Left ventricle myocardium superior (tissue), 1 donor: ENCODE measurements around the gene EIF6. TPM values are rescaled to one million over a fixed set of nuclear protein-coding genes. Genes with fewer than 3 reads are reported as not detected.

ENCODE experiments used
- ATAC-seq: fragments of 200-7000 bp; cut with Tn5 transposase; one replicate; pipeline ENCODE4 v1.9.1; 2020; ENCODE audit warnings: mild to moderate bottlenecking, moderate library complexity
- DNase-seq: peaks from one replicate; pipeline ENCODE4 v3.0.0-alpha.2; 2020
- intact Hi-C: fragments of 100-400 bp; cut with micrococcal nuclease; formaldehyde crosslinking; loops from one replicate; pipeline ENCODE4 v1.11.0; 2022
- total RNA-seq: library from RNA; stranded (reverse); fragmentation: NEBNext Ultra II Directional; extraction: Animal tissue kit (Norgen Biotek cat#: 25700); gene quantifications from one replicate; pipeline ENCODE4 v1.2.1, GENCODE V29; 2021
- donor health status: DM: no; HTN: yes; CAD: no; lungs with severe emphysema.

Gene EIF6
- total RNA-seq, 1 donor from 2014 or later: 34.6 TPM

- DNase-seq (no peak), ATAC-seq (peak; percentile 4)
- intact Hi-C loops: no loop called here
These were observed 627 bp upstream of the EIF6 start for GRCh38 chr20:35284992-35285805.

GRCh38 chr20:35283441-35284266, 918 bp downstream of the EIF6 start:
- ATAC-seq (no peak), DNase-seq (no peak)

DNA sequence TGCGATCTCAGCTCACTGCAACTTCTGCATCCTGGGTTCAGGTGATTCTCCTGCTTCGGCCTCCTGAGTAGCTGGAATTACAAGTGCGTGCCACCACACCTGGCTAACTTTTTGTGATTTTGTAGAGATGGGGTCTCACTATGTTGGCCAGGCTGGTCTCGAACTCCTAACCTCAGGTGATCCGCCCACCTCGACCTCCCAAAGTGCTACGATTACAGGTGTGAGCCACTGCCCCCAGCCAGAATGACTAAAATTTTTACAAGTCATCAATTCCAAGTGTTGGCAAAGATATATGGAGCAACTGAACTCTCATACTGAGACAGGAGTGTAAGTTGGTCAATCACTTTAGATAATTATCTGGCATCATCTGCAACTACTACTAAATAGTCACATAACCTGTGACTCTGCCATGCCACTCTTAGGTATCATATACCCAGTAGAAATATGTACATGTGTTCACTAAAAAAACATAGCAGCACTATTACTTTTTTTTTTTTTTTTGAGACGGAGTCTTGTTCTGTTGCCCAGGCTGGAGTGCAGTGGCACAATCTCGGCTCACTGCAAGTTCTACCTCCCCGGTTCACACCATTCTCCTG, 3.0 kb downstream of the EIF6 start:
- ATAC-seq (no peak), DNase-seq (no peak)
- intact Hi-C loops: no loop called here

More at GRCh38 chr20:35283441-35284266, 918 bp downstream of the EIF6 start:
- intact Hi-C loops: no loop called here

DNA sequence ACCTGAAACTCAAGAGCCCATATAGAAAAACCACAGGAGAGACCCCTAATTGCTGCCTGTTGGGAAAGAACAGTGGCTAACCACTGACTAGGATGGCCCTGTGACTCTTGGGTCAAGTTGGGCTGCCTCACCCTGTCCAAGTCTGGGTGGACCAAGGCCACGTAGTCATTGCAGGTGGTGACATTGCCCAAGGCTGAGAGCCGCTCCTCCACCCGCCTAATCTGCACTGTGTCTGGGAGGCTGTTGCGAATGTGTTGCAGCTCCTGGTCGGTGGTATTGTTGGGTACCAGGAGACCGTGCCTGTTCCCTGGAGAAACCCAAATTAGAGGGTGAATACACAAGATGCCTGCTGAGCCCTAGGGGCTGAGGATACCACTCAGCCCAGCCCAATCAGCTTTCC, 4.0 kb downstream of the EIF6 start:
- intact Hi-C loops: no loop called here
- ATAC-seq: no peak
- DNase-seq: no peak

DNA sequence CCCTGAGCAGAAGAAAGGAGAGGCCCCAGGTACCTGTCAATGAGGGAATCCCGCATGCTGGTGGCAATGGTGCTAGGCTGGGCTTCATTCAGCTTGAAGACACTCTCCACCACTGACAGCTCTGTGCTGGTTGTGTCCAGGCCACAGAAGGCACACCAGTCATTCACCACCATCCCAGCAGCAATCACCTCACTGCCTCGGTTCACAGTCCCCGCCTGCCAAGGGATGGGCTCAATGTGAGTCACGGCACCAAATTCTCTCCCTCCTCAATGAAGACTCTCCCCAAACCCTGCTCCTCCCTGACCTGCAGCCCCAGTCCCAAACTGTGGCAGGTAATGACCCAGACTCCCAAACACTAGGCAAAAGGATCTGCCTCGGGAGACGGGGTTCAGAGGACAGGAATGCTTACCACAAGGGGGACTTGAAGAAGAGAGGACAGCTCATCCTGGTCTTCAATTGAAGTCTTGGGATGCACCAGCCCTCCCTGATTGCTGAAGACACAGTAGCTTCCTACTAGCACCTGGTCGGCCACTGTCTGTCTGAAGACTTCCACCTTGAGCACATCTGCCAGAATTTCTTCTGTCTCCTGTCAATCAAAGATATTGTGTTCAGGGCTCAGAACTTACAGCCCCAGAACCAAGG, 4.9 kb downstream of the EIF6 start:
- DNase-seq (no peak), ATAC-seq (no peak)
- intact Hi-C loops: no loop called here

GRCh38 chr20:35279040-35279439, 5.5 kb downstream of the EIF6 start:
- intact Hi-C loops: no loop called here
- DNase-seq: no peak
- ATAC-seq: no peak

- intact Hi-C loops: no loop called here
- peak; percentile 96 for DNase-seq
- ATAC-seq: peak; percentile 95
These were observed 6.8 kb downstream of the EIF6 start, which contains the start of gene MMP24OS for GRCh38 chr20:35277531-35278395. TSS of gene MMP24OS (minus strand) at chr20:35278122. CDS start at chr20:35277929, 193 bp downstream.

DNA sequence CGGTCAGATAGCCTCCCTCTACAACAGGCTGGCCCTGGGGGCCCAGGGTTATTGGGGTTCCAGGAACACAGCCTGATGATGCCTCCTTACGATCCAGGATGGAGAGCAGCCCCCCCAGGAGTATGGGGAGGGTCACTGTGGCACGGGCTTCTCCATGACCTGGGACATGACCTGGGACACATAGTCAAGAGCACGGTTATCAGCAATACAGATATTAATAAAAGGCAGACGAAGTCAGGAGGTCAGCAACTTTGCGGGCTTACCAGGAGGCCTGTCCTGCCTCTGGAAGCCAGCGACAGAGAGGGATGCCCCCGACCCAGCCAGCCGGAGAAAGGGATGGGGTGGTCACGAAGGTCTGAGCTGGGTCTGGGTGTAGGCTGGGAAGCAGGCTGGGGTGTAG, 7.4 kb downstream of the EIF6 start:
- intact Hi-C loops: no loop called here
- ATAC-seq (no peak), DNase-seq (no peak)

- intact Hi-C loops: no loop called here
- DNase-seq: no peak
- no peak for ATAC-seq
These were observed 8.2 kb downstream of the EIF6 start for GRCh38 chr20:35276408-35276807.

- no peak for ATAC-seq
- no peak for DNase-seq
- intact Hi-C loops: no loop called here
These were observed 8.8 kb downstream of the EIF6 start for GRCh38 chr20:35275741-35276251.

- no peak for DNase-seq
- intact Hi-C loops: no loop called here
- ATAC-seq: no peak
These were observed 10.1 kb downstream of the EIF6 start for GRCh38 chr20:35274172-35275092.

DNA sequence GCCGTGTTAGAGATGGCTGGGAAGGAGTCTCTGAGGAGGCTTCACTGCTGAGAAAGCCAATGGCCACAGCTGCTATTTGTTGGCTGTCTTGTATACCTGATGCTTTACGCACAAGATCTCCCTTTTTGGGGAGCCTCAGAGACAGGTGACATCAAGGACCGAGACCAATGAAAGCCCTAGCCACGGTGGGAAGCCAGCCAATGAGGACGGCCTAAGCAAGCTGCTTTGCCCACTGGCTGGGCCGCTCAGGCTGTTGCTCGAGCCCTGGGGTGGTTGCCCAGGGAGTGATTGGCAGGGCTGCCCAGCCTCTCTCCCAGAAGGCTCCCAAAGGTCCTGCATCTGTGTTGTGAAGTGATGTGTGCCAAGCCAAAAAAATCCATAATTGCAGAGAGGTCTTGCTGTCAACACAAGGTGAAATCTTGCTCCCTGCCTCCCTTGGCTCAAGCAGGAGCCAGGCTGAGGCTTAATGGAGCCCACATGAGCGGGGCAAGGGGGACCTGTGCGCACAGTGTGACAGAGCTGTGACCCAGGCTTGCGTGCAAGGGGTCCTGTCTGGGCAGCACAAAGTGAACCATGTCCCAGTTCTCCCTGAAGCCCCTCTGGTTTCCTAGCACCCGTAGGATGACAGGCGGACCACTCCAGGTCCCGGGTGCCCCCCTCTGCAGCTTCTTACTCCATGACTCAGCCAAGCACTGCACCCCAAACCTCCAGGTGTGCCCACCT, 11.0 kb downstream of the EIF6 start:
- intact Hi-C loops: no loop called here
- ATAC-seq (peak; percentile 6), DNase-seq (peak; percentile 69)

DNA sequence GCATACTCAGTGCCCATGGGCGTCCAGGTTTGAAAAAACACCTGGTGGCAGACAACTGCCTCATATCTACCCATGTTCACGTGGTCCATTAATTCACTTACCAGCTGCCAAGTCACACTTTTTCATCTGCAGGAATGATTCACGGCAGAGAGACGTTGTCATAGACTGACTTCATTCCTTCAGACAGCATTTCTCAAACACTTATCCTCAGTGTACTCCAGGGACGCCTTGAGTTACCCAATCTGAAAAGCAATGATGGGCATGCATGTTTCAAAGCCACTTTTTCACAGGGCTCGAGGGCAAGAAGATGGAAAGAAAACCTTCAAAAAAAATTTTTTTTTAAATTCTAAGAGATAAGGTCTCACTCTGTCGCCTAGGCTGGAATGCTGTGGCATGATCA, 12.7 kb downstream of the EIF6 start:
- intact Hi-C loops: no loop called here
- DNase-seq: no peak
- no peak for ATAC-seq

DNA sequence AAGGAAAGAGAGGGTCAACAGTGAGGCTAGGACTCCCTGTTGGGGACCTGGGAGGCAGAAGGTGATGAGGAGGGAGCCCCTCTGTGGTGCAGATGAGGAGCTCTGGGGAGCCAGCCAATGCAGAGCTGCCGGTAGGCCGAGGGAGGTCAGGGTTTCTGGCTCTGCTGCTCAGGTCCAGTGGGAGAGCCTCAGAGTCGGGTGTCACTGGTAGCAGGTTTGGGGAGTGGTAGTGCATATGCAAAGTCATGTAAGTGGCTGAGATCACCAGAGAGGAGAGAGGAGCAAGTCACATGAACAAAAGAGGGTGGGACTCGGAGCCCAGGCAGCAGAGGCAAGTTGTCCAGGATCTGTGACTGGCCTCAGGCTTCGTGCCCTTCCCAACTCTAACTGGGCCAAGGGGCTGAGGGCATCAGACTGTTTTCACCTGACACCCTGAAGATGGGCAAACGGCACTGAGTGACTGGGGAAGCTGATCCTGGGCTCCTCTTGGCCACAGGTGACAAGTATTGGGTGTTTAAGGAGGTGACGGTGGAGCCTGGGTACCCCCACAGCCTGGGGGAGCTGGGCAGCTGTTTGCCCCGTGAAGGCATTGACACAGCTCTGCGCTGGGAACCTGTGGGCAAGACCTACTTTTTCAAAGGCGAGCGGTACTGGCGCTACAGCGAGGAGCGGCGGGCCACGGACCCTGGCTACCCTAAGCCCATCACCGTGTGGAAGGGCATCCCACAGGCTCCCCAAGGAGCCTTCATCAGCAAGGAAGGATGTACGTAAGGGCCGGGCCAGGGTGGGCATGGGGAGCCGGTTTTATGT, 13.3 kb downstream of the EIF6 start:
- DNase-seq (no peak), ATAC-seq (no peak)
- intact Hi-C loops: no loop called here

DNA sequence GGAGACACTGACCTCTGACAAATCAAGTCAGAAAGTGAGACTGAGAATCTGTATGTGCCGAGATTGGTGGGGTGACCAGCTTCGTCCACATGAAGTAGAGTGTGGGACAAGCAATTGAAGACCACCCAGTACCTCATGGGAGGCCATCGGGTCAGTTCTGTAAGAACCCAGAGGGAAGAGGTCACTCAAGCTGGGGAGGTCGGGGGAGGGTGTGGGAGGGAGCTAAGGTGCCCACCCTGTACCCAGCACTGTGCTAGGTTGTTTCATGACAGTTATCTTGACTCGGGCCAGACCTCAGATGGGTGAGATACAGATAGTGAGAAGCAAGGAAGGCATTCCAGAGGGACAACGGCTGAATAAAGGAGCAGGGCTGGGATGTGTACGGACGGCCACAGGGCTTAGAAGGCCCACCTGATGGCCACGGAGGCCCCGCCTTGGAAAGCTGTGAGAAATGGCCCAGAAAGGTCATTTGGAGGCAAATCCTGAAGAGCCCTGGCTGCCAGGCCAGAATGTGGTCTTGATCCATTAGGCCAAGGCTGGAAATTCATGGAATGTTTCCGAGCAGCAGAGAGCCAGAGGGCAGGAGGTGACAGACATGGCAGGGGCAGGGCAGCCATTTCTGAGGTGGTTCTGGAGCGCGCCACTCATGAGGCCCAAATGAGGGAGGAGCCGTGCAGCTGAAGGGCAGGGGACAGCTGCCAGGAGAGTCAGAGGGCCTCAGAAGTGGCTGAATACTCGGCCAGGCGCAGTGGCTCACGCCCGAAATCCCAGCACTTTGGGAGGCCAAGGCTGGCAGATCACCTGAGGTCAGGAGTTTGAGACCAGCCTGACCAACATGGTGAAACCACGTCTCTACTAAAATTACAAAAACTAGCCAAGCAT, 14.3 kb downstream of the EIF6 start:
- intact Hi-C loops: no loop called here
- ATAC-seq (no peak), DNase-seq (no peak)
